Right ventricle myocardium superior (tissue), 1 donor: ENCODE data around the gene POM121L2. TPM values are rescaled to one million over a fixed set of nuclear protein-coding genes. Genes with fewer than 3 reads are reported as not detected.
"Not testable (repeated sequence)": the region's sequence is repeated elsewhere in the genome, so short reads cannot be mapped to it uniquely, and the experiment has no call there.

ENCODE experiments used
- ATAC-seq: fragments of 200-7000 bp; cut with Tn5 transposase; one replicate; pipeline ENCODE4 v1.9.1; 2020; ENCODE audit warnings: mild to moderate bottlenecking; ENCODE audit not compliant: poor library complexity
- DNase-seq: peaks from one replicate; pipeline ENCODE4 v3.0.0-alpha.2; 2020
- intact Hi-C: fragments of 100-400 bp; cut with DNase I; formaldehyde crosslinking; loops from one replicate; pipeline ENCODE4 v1.11.2; 2022
- total RNA-seq: library from RNA; stranded (reverse); fragmentation: NEBNext Ultra II Directional; extraction: Animal tissue kit (Norgen Biotek cat#: 25700); gene quantifications from one replicate; pipeline ENCODE4 v1.2.1, GENCODE V29; 2021
- donor health status: DM: no; HTN: yes; CAD: no; lungs with severe emphysema.

POM121L2 gene
- total RNA-seq, 1 donor from 2014 or later = not detected

DNA sequence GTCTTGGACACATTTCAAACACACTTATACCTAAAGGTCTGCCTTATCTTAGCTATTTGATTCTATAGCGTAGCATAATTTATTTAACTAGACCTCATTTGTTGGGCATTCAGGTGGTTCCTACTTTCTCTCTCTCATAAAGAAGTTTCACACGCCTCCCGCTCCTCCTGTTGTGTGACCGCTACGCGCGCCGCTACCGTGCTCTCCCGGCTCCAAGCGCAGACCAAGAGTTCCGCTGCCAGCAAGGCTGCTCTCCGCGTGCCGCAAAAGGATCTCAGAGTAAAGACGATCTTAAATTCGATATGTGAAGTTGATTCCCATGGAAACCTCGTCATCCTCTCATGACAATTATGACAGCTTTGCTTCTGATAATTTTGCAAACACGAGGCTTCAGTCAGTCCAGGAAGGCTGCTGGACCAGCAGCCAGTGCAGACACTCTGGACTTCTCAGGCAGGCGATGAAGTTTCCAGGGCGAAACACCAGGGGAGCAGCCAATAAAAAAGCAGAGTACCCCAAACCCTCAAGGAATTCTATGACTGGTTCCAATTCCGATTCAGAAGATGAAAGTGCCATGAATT lies 44.1 kb downstream of the POM121L2 start:
- ATAC-seq (no peak), DNase-seq (no peak)
- intact Hi-C loops = no loop called here

GRCh38 chr6:27267003-27267402 lies 45.1 kb downstream of the POM121L2 start:
- intact Hi-C loops, DNase-seq, ATAC-seq: not testable (repeated sequence)

- ATAC-seq = no peak
- DNase-seq = no peak
- intact Hi-C loops = no loop called here
Measured at GRCh38 chr6:27263886-27264285, 48.2 kb downstream of the POM121L2 start.

- intact Hi-C loops = no loop called here
- DNase-seq = no peak
- ATAC-seq = no peak
Measured at GRCh38 chr6:27260836-27261375, 51.2 kb downstream of the POM121L2 start.

DNA sequence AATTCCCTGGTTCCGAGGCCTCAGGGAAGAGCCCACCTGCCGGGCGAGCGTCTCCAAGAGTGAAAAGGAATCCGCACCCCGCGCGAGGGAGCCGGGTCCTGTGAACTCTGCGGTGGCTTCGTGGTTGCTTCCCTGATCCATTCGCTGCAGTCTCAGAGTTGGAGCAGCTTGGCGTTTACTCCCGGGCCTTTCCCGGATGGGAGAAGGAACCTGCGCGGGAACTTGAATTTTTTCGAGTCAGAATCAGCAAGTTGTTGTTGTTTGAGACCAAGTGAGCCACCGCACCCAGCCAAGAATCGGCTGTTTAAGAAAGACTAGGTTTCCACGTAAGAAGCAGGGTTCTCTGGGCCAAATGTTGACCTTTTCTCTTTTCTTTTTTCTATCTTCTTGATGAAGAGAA lies 51.7 kb downstream of the POM121L2 start:
- no peak for ATAC-seq

More for the DNA sequence above, 51.7 kb downstream of the POM121L2 start:
- DNase-seq = no peak
- intact Hi-C loops = no loop called here

Other genes starting within 250 kb of the POM121L2 start
- gene PRSS16, start 64.6 kb downstream of the POM121L2 start, total RNA-seq = not detected
- gene ZNF391, start 76.5 kb upstream of the POM121L2 start, total RNA-seq = 0.51 TPM
- 3.7 TPM for gene ZNF184, start 160.8 kb upstream of the POM121L2 start, total RNA-seq